ENCODE data around the gene PCDH12.
"Not testable (repeated sequence)": the region's sequence is repeated elsewhere in the genome, so short reads cannot be mapped to it uniquely, and the experiment has no call there.

Gene PCDH12

GRCh38 chr5:141941779-141942178 is 16.2 kb downstream of the PCDH12 start:
- Mint-ChIP-seq H3K36me3 (peaks cover 24% of the 10 kb centered on the region), H3K4me3 (no peak overlapping the region), H3K27me3 (no peaks in the 10 kb centered on the region), H3K27ac (no peak overlapping the region), H3K9me3 (no peaks in the 10 kb centered on the region), H3K4me1 (peaks cover 10% of the 10 kb centered on the region)
- CTCF ChIA-PET: interaction anchor here (0.6 to 5.0 kb wide), 5 partner anchors 18 to 277 kb away, joined by 3 to 39 read pairs (median 3); partner anchors contain the start of genes DELE1 and PCDH12
- DNase-seq: no peak

DNA sequence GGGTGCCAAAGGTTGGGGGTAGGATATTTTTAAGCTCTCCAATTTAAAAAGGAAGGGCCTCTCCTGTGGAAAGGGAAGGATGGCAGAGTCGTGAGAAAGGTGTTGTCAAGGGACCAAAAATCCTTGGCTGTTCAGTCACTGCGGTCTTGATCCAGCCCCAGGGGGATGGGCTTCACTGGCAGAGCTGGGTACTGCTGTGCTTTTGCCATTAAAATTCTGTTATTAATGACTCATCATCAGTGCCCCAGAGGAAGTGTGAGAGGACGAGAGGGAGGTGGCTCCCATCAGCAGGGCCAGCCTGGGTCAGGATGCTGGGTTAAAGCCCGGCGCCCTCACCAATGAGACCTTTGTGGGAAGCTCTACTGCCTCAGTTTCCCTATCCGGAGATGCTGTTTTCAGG is 16.7 kb downstream of the PCDH12 start:
- H3K27ac Mint-ChIP-seq: no peak overlapping the region

GRCh38 chr5:141940695-141941271 is 17.2 kb downstream of the PCDH12 start:
- no peak for DNase-seq
- CTCF ChIA-PET: interaction anchor here (0.6 to 5.0 kb wide), 6 partner anchors 17 to 276 kb away, joined by 3 to 39 read pairs (median 3); partner anchors contain the start of genes DELE1, PCDH12 and RNF14
- no peaks in the 10 kb centered on the region for H3K27me3 Mint-ChIP-seq
- H3K36me3 Mint-ChIP-seq: peaks cover 30% of the 10 kb centered on the region
- peaks cover 10% of the 10 kb centered on the region for H3K4me1 Mint-ChIP-seq
- H3K27ac Mint-ChIP-seq: peak overlapping the region; percentile 33
- no peak overlapping the region for H3K4me3 Mint-ChIP-seq
- H3K9me3 Mint-ChIP-seq: no peaks in the 10 kb centered on the region

More for the DNA sequence above, 16.7 kb downstream of the PCDH12 start:
- Mint-ChIP-seq H3K9me3 (no peaks in the 10 kb centered on the region), H3K4me1 (peaks cover 10% of the 10 kb centered on the region), H3K27me3 (no peaks in the 10 kb centered on the region), H3K36me3 (peaks cover 27% of the 10 kb centered on the region), H3K4me3 (no peak overlapping the region)
- CTCF ChIA-PET: interaction anchor here (0.6 to 5.0 kb wide), 6 partner anchors 17 to 277 kb away, joined by 3 to 39 read pairs (median 3); partner anchors contain the start of genes DELE1, PCDH12 and RNF14
- DNase-seq: no peak

DNA sequence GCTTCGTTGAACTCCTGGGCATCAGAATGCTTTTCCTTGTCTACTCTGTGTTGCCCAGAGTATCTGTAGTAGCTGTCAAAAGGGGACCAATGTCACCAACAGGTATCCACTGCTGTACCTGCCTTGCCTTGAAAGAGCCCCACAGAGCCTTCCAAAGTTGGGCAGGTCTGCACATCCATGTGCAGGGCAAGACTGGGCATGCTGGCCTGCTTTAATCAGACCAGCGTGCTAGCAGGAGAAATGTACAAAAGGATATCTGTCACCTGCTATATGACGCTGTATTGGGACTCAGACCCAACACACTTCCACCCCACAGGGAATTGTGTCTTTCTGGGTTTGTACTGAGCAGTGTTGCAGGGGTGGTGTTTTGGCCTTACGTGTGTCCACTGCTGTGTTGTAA is 22.5 kb downstream of the PCDH12 start:
- peaks cover 58% of the 10 kb centered on the region for H3K36me3 Mint-ChIP-seq
- CTCF ChIA-PET: no interaction called here
- peaks cover 2% of the 10 kb centered on the region for H3K4me1 Mint-ChIP-seq
- no peak overlapping the region for H3K27ac Mint-ChIP-seq
- H3K4me3 Mint-ChIP-seq: no peak overlapping the region
- H3K27me3 Mint-ChIP-seq: no peaks in the 10 kb centered on the region
- H3K9me3 Mint-ChIP-seq: no peaks in the 10 kb centered on the region
- no peak for DNase-seq

GRCh38 chr5:141934099-141934844 is 23.7 kb downstream of the PCDH12 start:
- Mint-ChIP-seq H3K9me3 (no peaks in the 10 kb centered on the region), H3K4me3 (no peak overlapping the region), H3K27me3 (no peaks in the 10 kb centered on the region), H3K4me1 (no peaks in the 10 kb centered on the region), H3K36me3 (peaks cover 57% of the 10 kb centered on the region), H3K27ac (no peak overlapping the region)
- CTCF ChIA-PET: interaction anchor here (1.5 kb wide), 1 partner anchor 26 kb away, joined by 7 read pairs; no protein-coding TSS in a partner anchor
- no peak for DNase-seq

DNA sequence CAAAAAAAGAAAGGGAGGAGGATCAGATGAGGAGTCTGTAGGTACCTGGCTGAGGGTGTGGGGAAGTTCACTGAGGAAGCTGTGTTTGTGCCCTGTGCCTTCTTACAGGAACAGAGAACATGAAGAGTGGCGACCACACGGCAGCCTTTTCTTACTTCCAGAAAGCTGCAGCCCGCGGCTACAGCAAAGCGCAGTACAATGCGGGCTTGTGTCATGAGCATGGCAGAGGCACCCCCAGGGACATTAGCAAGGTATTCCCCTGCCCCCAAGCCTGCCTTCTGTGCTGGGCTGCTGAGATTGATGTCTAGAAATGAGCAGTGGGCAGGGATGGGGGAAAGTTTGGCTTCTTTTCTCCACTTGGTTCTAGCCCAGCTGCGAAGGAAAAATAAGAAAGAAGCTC is 24.9 kb downstream of the PCDH12 start:
- no peaks in the 10 kb centered on the region for H3K9me3 Mint-ChIP-seq
- CTCF ChIA-PET: interaction anchor here (1.5 to 1.6 kb wide), 2 partner anchors 25 to 27 kb away, joined by 4 to 7 read pairs; partner anchors contain the start of gene PCDH12
- H3K4me1 Mint-ChIP-seq: peaks cover 3% of the 10 kb centered on the region

GRCh38 chr5:141931694-141932093 is 26.3 kb downstream of the PCDH12 start:
- Mint-ChIP-seq H3K4me1 (peaks cover 16% of the 10 kb centered on the region), H3K36me3 (peaks cover 76% of the 10 kb centered on the region), H3K27me3 (no peaks in the 10 kb centered on the region), H3K9me3 (no peaks in the 10 kb centered on the region), H3K27ac (no peak overlapping the region), H3K4me3 (no peak overlapping the region)
- no peak for DNase-seq
- CTCF ChIA-PET: interaction anchor here (1.5 kb wide), 1 partner anchor 15 kb away, joined by 5 read pairs; no protein-coding TSS in a partner anchor

More for the DNA sequence above, 24.9 kb downstream of the PCDH12 start:
- no peak for DNase-seq
- H3K27ac Mint-ChIP-seq: no peak overlapping the region
- H3K27me3 Mint-ChIP-seq: no peaks in the 10 kb centered on the region
- no peak overlapping the region for H3K4me3 Mint-ChIP-seq
- H3K36me3 Mint-ChIP-seq: peaks cover 64% of the 10 kb centered on the region

DNA sequence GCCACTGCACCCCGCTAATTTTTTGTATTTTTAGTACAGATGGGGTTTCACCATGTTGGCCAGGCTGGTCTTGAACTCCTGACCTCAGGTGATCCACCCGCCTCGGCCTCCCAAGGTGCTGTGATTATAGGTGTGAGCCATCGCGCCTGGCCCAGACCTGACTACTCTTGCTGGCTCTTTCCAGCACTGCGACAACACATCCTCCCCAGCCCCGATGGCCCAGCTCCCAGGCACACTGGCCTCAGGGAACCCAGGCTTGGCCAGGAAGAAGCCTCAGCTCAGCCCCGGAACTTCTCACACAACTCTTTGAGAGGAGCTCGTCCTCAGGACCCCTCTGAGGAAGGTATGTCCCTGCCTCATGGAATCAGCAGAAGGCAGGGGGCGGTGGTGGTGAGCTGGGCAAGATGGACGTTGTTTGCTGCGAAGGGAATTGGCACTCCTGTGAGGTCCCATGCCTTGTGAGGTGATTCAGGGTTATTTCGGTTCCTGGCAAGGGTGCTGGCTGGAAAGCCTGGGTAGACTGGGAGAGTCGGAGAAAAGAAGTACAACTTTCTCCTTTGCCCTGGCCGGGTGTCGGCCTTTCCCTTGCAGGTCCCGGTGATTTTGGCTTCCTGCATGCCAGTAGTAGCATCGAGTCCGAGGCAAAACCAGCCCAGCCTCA is 28.5 kb downstream of the PCDH12 start:
- Mint-ChIP-seq H3K4me3 (no peak overlapping the region), H3K27me3 (no peaks in the 10 kb centered on the region), H3K36me3 (peaks cover 70% of the 10 kb centered on the region), H3K9me3 (no peaks in the 10 kb centered on the region), H3K4me1 (peaks cover 25% of the 10 kb centered on the region), H3K27ac (no peak overlapping the region)
- no peak for DNase-seq
- CTCF ChIA-PET: no interaction called here

DNA sequence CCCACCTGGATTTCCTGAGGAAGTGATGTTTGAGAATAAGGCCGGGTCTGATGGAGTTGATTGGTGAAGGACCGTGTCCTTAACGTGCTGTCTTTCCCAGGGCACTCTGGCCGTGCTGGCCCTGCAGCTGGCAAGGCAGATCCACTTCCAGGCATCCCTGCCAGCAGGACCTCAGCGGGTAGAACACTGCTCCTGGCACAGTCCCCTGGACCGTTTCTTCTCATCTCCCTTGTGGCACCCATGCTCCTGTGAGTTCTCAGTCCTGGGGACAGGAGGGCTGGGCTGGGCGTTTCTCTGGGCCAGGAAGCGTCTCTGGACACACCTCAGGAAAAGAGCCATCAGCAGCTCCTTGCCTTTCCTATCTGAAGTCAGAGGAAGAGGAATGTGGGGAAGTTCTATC is 30.0 kb downstream of the PCDH12 start:
- H3K27ac Mint-ChIP-seq: peak overlapping the region; percentile 77
- no peak overlapping the region for H3K4me3 Mint-ChIP-seq
- H3K36me3 Mint-ChIP-seq: peaks cover 68% of the 10 kb centered on the region
- CTCF ChIA-PET: no interaction called here
- no peak for DNase-seq
- H3K9me3 Mint-ChIP-seq: no peaks in the 10 kb centered on the region
- H3K27me3 Mint-ChIP-seq: no peaks in the 10 kb centered on the region
- H3K4me1 Mint-ChIP-seq: peaks cover 37% of the 10 kb centered on the region

DNA sequence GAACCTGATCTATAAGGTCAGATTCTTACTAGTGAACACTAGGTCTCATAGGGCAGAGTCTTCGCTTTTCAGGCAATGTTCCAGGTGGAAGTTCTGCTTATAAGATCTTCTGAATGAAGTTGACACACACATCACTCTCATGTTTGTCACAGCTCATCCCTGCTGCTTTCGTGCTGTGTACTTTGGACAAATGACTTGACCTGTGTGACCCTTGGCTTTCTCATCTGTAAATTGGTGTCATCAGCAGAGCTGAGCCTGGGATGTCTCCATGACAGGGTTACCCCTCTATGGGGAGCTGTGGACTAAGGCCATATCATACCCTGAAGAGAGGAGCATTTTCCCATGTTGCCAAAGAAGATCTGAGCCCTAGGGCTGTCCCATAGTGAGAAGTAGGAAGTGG is 31.6 kb downstream of the PCDH12 start:
- Mint-ChIP-seq H3K27me3 (no peaks in the 10 kb centered on the region), H3K4me1 (peaks cover 44% of the 10 kb centered on the region), H3K9me3 (no peaks in the 10 kb centered on the region), H3K36me3 (peaks cover 55% of the 10 kb centered on the region), H3K4me3 (no peak overlapping the region), H3K27ac (no peak overlapping the region)
- DNase-seq: no peak
- CTCF ChIA-PET: interaction anchor here (1.0 kb wide), 1 partner anchor 35 kb away, joined by 3 read pairs; no protein-coding TSS in a partner anchor

DNA sequence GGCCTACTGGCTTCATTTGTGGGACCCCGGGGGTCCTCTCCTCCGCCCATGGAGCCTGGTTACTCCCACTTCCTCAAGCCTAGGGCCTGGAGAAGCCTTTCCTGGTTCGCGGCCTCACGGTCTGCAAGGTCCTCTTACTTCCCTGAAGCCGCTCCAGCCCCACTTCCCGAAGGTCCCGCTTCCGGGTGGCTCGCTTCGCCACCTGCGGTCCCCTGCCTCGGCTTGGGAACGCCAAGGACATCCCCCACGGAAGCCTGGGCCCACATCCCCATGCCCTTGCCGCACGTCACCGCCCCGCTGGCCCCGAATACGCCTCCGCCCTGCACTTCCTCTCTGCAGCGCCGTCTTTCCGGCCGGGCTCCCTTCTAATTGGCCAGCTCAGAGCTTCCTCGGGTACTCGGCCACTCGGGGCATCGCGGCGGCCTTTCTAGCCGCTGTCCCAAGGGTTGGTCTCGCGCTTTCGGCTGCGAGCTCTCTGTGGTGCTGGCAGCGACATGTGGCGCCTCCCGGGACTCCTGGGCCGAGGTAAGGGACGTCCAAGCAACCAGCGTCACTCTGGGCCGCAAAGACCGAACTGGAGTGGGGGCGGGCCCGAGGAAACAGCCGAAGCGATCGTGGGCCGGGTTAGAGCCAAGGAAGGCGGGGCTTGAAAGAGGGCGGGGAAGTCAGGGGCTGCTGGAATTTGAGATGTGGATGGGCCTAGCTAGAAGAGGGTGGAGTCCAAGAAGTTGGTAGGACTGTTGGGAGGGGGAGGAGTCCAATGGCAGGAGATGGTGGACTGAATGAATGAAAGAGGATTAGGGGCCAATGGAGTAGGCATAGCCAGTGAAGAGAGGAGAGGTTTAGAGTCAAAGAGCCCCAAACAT is 34.3 kb downstream of the PCDH12 start, which contains the start of gene DELE1:
TSS of gene DELE1 (plus strand) at position 424 of the 866 bp plus-strand sequence. CDS start at position 495, 71 bp downstream.
- peak; percentile 96 for DNase-seq
- Mint-ChIP-seq H3K4me1 (peaks cover 44% of the 10 kb centered on the region), H3K36me3 (peaks cover 34% of the 10 kb centered on the region)

DNA sequence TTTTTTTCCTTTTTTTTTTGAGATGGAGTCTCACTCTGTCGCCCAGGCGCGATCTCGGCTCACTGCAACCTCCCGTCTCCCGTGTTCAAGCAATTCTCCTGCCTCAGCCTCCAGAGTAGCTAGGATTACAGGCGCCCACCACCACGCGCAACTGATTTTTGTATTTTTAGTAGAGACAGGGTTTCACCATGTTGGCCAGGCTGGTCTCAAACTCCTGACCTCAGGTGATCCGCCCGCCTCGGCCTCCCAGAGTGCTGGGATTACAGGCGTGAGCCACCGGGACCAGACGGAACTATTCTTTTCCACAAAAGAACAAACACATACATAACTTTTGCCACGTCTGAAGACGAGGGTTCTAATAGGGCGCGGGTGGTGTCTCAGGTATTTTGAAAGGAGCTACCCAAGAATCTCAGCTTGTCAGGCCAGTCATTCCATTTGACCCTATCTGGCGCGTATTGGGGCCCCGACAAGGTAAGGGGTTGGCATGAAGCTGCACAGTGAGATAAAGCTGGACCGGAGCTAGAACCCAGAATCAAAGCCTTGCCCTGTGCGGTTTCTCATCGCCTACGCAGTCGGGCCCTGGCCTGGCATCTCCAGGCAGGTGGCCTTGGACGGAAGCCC is 35.1 kb downstream of the PCDH12 start:
- not testable (repeated sequence) for H3K9me3 Mint-ChIP-seq, H3K27me3 Mint-ChIP-seq, DNase-seq
- CTCF ChIA-PET: interaction anchor here (0.9 to 2.6 kb wide), 8 partner anchors 18 to 231 kb away, joined by 3 to 15 read pairs (median 5); partner anchors contain the start of genes PCDH1, PCDH12 and RNF14
- Mint-ChIP-seq H3K36me3 (peaks cover 26% of the 10 kb centered on the region), H3K4me1 (peaks cover 39% of the 10 kb centered on the region), H3K4me3 (peak overlapping the region; percentile 89), H3K27ac (peak overlapping the region; percentile 90)

More for the DNA sequence above, 34.3 kb downstream of the PCDH12 start, which contains the start of gene DELE1:
- peak within 1 kb of the TSS; percentile 90 for H3K27ac Mint-ChIP-seq
- CTCF ChIA-PET: interaction anchor here (0.9 to 2.6 kb wide), 8 partner anchors 17 to 231 kb away, joined by 3 to 15 read pairs (median 5); partner anchors contain the start of genes PCDH1, PCDH12 and RNF14
- no peaks in the 10 kb centered on the region for H3K27me3 Mint-ChIP-seq
- H3K9me3 Mint-ChIP-seq: no peaks in the 10 kb centered on the region
- peak within 1 kb of the TSS; percentile 89 for H3K4me3 Mint-ChIP-seq

- peaks cover 19% of the 10 kb centered on the region for H3K27me3 Mint-ChIP-seq
- peaks cover 24% of the 10 kb centered on the region for H3K4me1 Mint-ChIP-seq
- no peak for DNase-seq
- no peaks in the 10 kb centered on the region for H3K9me3 Mint-ChIP-seq
- H3K27ac Mint-ChIP-seq: no peak overlapping the region
- CTCF ChIA-PET: no interaction called here
- no peak overlapping the region for H3K4me3 Mint-ChIP-seq
- peaks cover 11% of the 10 kb centered on the region for H3K36me3 Mint-ChIP-seq
These were observed 37.2 kb downstream of the PCDH12 start for GRCh38 chr5:141920771-141921170.

Data from activated naive CD4-positive, alpha-beta T cell treated with anti-CD3 and anti-CD28 coated beads, Interleukin-2, amount 10 ng/mL, durations not matched to agents 7 days and 5 days (primary cell).